Fibroblast of peridontal ligament (primary cell): Measurements from ENCODE around the gene RAC2.

Experiments
- DNase-seq: peaks from one replicate; pipeline ENCODE4 v3.0.0-alpha.2; 2010; ENCODE audit errors: extremely low read depth

The RAC2 gene

GRCh38 chr22:37244114-37244921, at the start of gene RAC2:
Gene RAC2, minus strand, starts transcription at chr22:37244269. Its CDS starts 121 bp downstream, at chr22:37244148.
- DNase-seq: no peak

- no peak for DNase-seq
Observed at GRCh38 chr22:37293172-37293571, 49.1 kb upstream of the RAC2 start.

GRCh38 chr22:37292641-37293040, 48.6 kb upstream of the RAC2 start:
- no peak for DNase-seq

GRCh38 chr22:37291559-37292298, 47.7 kb upstream of the RAC2 start:
- DNase-seq: no peak

GRCh38 chr22:37290737-37291136, 46.7 kb upstream of the RAC2 start:
- peak; percentile 51 for DNase-seq

GRCh38 chr22:37289156-37289735, 45.2 kb upstream of the RAC2 start:
- no peak for DNase-seq

- DNase-seq: no peak
Observed at GRCh38 chr22:37288521-37288920, 44.5 kb upstream of the RAC2 start.

- DNase-seq: no peak
Observed at GRCh38 chr22:37287550-37287951, 43.5 kb upstream of the RAC2 start.

- no peak for DNase-seq
Observed at GRCh38 chr22:37285937-37286336, 41.9 kb upstream of the RAC2 start.

GRCh38 chr22:37284805-37285355, 40.8 kb upstream of the RAC2 start:
- no peak for DNase-seq

- no peak for DNase-seq
Observed at GRCh38 chr22:37284126-37284804, 40.2 kb upstream of the RAC2 start.

- DNase-seq: no peak
Observed at GRCh38 chr22:37283393-37283937, 39.4 kb upstream of the RAC2 start.

- DNase-seq: no peak
Observed at GRCh38 chr22:37282385-37282677, 38.3 kb upstream of the RAC2 start, which contains the start of gene CYTH4. Gene CYTH4, plus strand, starts transcription at chr22:37282508. Its CDS starts 62 bp downstream, at chr22:37282570.

- no peak for DNase-seq
Observed at GRCh38 chr22:37281646-37282384, 37.7 kb upstream of the RAC2 start.

- DNase-seq: no peak
Observed at GRCh38 chr22:37281195-37281594, 37.1 kb upstream of the RAC2 start.

- DNase-seq: no peak
Observed at GRCh38 chr22:37280718-37281117, 36.6 kb upstream of the RAC2 start.

- DNase-seq: no peak
Observed at GRCh38 chr22:37279331-37280181, 35.5 kb upstream of the RAC2 start.

GRCh38 chr22:37278261-37278660, 34.2 kb upstream of the RAC2 start:
- peak; percentile 13 for DNase-seq

GRCh38 chr22:37277384-37277783, 33.3 kb upstream of the RAC2 start:
- no peak for DNase-seq

- DNase-seq: no peak
Observed at GRCh38 chr22:37276776-37277175, 32.7 kb upstream of the RAC2 start.
